Esophagus squamous epithelium (tissue), 5 donors: ENCODE data around the gene FNDC3B. TPM values are rescaled to one million over a fixed set of nuclear protein-coding genes. Genes with fewer than 3 reads are reported as not detected.

Experiments used
- DNase-seq: peaks from one replicate; lab custom pipeline; 2025; lab: John Stamatoyannopoulos, UW
- H3K27ac ChIP-seq, 4 donors: fragments of 200-600 bp; sonication (generic); one replicate each; pipeline ENCODE4 v1.5.1; 2016 to 2019; ENCODE audit warnings: mild to moderate bottlenecking in 1 of 4
- H3K27me3 ChIP-seq, 4 donors: fragments of 200-600 bp; sonication (generic); 1 replicate in 3 of 4; 2 replicates in 1 of 4; pipeline versions ENCODE4 v1.5.1 to v1.6.0; 2017 to 2021; ENCODE audit warnings: antibody characterized with exemption in 1 of 4
- H3K36me3 ChIP-seq, 3 donors: fragments of 200-600 bp; sonication (generic); one replicate each; pipeline ENCODE4 v1.5.1; 2016 to 2019
- H3K4me1 ChIP-seq, 3 donors: fragments of 200-600 bp; sonication (generic); one replicate each; pipeline ENCODE4 v1.5.1; 2017 to 2019
- H3K4me3 ChIP-seq, 4 donors: fragments of 200-600 bp; sonication (generic); 1 replicate in 3 of 4; 2 replicates in 1 of 4; pipeline ENCODE4 v1.5.1; 2016 to 2019; ENCODE audit warnings: mild to moderate bottlenecking in 2 of 4, moderate library complexity in 1 of 4
- H3K9me3 ChIP-seq, 3 donors: fragments of 200-600 bp; sonication (generic); one replicate each; pipeline ENCODE4 v1.5.1; 2016 to 2019
- POLR2A ChIP-seq, 4 donors: fragments of 450-650 bp; IDR thresholded peaks; one replicate each; pipeline ENCODE4 v1.6.1; 2017; ENCODE audit warnings: antibody characterized with exemption in 4 of 4, mild to moderate bottlenecking in 4 of 4, moderate library complexity in 3 of 4
- WGBS, 2 donors: methylation state at CpG; one replicate each; pipeline ENCODE4 v1.1.5; 2018; 5-methylcytosine and 5-hydroxymethylcytosine counted together
- intact Hi-C: fragments of 100-400 bp; cut with DNase I; formaldehyde crosslinking; loops from one replicate; pipeline ENCODE4 v1.15.0; 2022
- total RNA-seq, 4 donors: library from RNA; depleted of rRNA; stranded (reverse); fragments of >200 nt; gene quantifications; one replicate each; pipeline ENCODE4 v1.1.0, GENCODE V29; 2016
- TF ChIP-seq, protein P1 (sequence below), 6 experiments: fragments of 450-650 bp in 4 of 6; fragments of 200-600 bp in 2 of 6; sonication (generic) in 2 of 6; IDR thresholded peaks; one replicate each; pipeline ENCODE4 v1.5.1; 2016 to 2019; ENCODE audit warnings: antibody characterized with exemption in 6 of 6, mild to moderate bottlenecking in 4 of 6, moderate library complexity in 4 of 6
- donor health status: DM: yes; HTN: yes; CAD: no.

Gene FNDC3B
- total RNA-seq, 4 donors from 2014 or later: 7.7 to 44.3 (median 20.4) TPM

- intact Hi-C loops: no loop called here
- DNase-seq: no peak
- no peaks in the 10 kb centered on the region for H3K27me3 ChIP-seq
- peaks cover 0 to 22% (median 0%) of the 10 kb centered on the region in 3 donors for H3K36me3 ChIP-seq
- TF ChIP-seq, protein P1, sequence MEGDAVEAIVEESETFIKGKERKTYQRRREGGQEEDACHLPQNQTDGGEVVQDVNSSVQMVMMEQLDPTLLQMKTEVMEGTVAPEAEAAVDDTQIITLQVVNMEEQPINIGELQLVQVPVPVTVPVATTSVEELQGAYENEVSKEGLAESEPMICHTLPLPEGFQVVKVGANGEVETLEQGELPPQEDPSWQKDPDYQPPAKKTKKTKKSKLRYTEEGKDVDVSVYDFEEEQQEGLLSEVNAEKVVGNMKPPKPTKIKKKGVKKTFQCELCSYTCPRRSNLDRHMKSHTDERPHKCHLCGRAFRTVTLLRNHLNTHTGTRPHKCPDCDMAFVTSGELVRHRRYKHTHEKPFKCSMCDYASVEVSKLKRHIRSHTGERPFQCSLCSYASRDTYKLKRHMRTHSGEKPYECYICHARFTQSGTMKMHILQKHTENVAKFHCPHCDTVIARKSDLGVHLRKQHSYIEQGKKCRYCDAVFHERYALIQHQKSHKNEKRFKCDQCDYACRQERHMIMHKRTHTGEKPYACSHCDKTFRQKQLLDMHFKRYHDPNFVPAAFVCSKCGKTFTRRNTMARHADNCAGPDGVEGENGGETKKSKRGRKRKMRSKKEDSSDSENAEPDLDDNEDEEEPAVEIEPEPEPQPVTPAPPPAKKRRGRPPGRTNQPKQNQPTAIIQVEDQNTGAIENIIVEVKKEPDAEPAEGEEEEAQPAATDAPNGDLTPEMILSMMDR (IDR thresholded peaks at IDR 0.05): no peak
- TF ChIP-seq POLR2A (IDR thresholded peaks at IDR 0.05): no peak
- H3K9me3 ChIP-seq: no peaks in the 10 kb centered on the region
- WGBS, 2 donors: 72 to 94% methylated on average over 3 of the region's 3 CpGs
- H3K27ac ChIP-seq: no peak overlapping the region
- no peak overlapping the region for H3K4me3 ChIP-seq
- no peaks in the 10 kb centered on the region for H3K4me1 ChIP-seq
Observed at GRCh38 chr3:172370419-172370818, 331.0 kb downstream of the FNDC3B start.

- no peak for DNase-seq
- intact Hi-C loops: no loop called here
- TF ChIP-seq POLR2A (IDR thresholded peaks at IDR 0.05): no peak
- TF ChIP-seq, protein P1 (IDR thresholded peaks at IDR 0.05): no peak
- H3K27me3 ChIP-seq: no peaks in the 10 kb centered on the region
- peaks cover 0 to 22% (median 0%) of the 10 kb centered on the region in 3 donors for H3K36me3 ChIP-seq
- WGBS, 2 donors: 87 to 90% methylated on average over 4 of the region's 4 CpGs
- no peak overlapping the region for H3K27ac ChIP-seq
- no peak overlapping the region for H3K4me3 ChIP-seq
- H3K4me1 ChIP-seq: no peaks in the 10 kb centered on the region
- H3K9me3 ChIP-seq: no peaks in the 10 kb centered on the region
Observed at GRCh38 chr3:172371544-172371943, 332.2 kb downstream of the FNDC3B start.

GRCh38 chr3:172372895-172373294 is 333.5 kb downstream of the FNDC3B start:
- Histone ChIP-seq H3K27ac (no peak overlapping the region), H3K4me3 (no peak overlapping the region), H3K36me3 (peaks cover 0 to 30% (median 0%) of the 10 kb centered on the region in 3 donors), H3K4me1 (no peaks in the 10 kb centered on the region), H3K9me3 (no peaks in the 10 kb centered on the region), H3K27me3 (no peaks in the 10 kb centered on the region)
- WGBS, 2 donors: 71 to 88% methylated on average over 3 to 4 of the region's 4 CpGs
- intact Hi-C loops: no loop called here
- no peak for DNase-seq
- TF ChIP-seq POLR2A (IDR thresholded peaks at IDR 0.05): no peak
- TF ChIP-seq, protein P1 (IDR thresholded peaks at IDR 0.05): no peak

DNA sequence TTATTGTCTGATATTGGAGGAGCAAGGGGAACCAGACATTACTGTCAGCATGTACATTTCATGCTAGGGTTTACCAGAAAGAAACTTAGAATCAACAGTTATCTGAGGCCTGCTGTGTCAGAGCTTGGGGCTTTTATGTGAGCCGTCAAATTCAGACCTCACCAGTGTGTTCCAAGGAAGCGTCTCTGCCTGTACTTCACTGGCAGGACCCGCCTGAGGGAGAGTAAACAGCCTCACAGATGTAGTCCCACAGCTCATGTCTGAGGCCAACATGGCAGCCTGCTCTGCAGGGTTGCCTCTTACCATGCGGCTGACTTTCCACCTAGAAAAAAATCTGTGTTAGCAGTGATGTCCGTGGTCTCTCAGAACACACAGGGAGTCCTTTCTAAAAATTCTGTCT is 334.5 kb downstream of the FNDC3B start:
- H3K27me3 ChIP-seq: no peaks in the 10 kb centered on the region
- no peaks in the 10 kb centered on the region for H3K9me3 ChIP-seq
- TF ChIP-seq, protein P1 (IDR thresholded peaks at IDR 0.05): no peak
- TF ChIP-seq POLR2A (IDR thresholded peaks at IDR 0.05): no peak
- H3K4me1 ChIP-seq: no peaks in the 10 kb centered on the region
- 94 to 95% methylated on average over 2 to 5 of the region's 5 CpGs for WGBS, 2 donors
- H3K27ac ChIP-seq: no peak overlapping the region
- DNase-seq: no peak
- intact Hi-C loops: no loop called here
- H3K36me3 ChIP-seq: peaks cover 0 to 40% (median 1%) of the 10 kb centered on the region in 3 donors
- H3K4me3 ChIP-seq: no peak overlapping the region

GRCh38 chr3:172375206-172375850 is 335.9 kb downstream of the FNDC3B start:
- Histone ChIP-seq H3K27ac (no peak overlapping the region), H3K9me3 (no peaks in the 10 kb centered on the region), H3K4me1 (no peaks in the 10 kb centered on the region), H3K36me3 (peaks cover 0 to 54% (median 10%) of the 10 kb centered on the region in 3 donors), H3K4me3 (no peak overlapping the region), H3K27me3 (no peaks in the 10 kb centered on the region)
- no peak for TF ChIP-seq POLR2A (IDR thresholded peaks at IDR 0.05)
- TF ChIP-seq, protein P1 (IDR thresholded peaks at IDR 0.05): no peak
- no peak for DNase-seq
- WGBS, 2 donors: 82 to 95% methylated on average over 4 of the region's 4 CpGs
- intact Hi-C loops: no loop called here
